Mesothelial cell of epicardium (in vitro differentiated cells): Measurements from ENCODE around the gene ODAM. TPM values are rescaled to one million over a fixed set of nuclear protein-coding genes. Genes with fewer than 3 reads are reported as not detected.

Source experiments
- DNase-seq, 2 experiments: peaks; one replicate each; pipeline ENCODE4 v3.0.0; 2021; ENCODE audit warnings: low spot score in 2 of 2; ENCODE audit not compliant: unreplicated experiment in 2 of 2
- H3K27ac Mint-ChIP-seq: 2 replicates; pipeline ENCODE4 v1.8.0; 2021; ENCODE audit warnings: mixed read lengths
- H3K27me3 Mint-ChIP-seq: 2 replicates; pipeline ENCODE4 v1.8.0; 2021; ENCODE audit warnings: low read depth, mixed read lengths
- H3K36me3 Mint-ChIP-seq: 2 replicates; pipeline ENCODE4 v1.8.0; 2021; ENCODE audit warnings: mixed read lengths
- H3K4me1 Mint-ChIP-seq: 2 replicates; pipeline ENCODE4 v1.8.0; 2021; ENCODE audit warnings: mixed read lengths
- H3K4me3 Mint-ChIP-seq: 2 replicates; pipeline ENCODE4 v1.8.0; 2021; ENCODE audit warnings: mild to moderate bottlenecking, moderate library complexity, mixed read lengths
- H3K9me3 Mint-ChIP-seq: 2 replicates; pipeline ENCODE4 v1.8.0; 2021; ENCODE audit warnings: mixed read lengths
- CTCF ChIP-seq: fragments of 200-600 bp; sonication (generic); IDR thresholded peaks from one replicate; pipeline ENCODE4 v1.5.0; 2021; ENCODE audit warnings: antibody characterized with exemption; ENCODE audit not compliant: unreplicated experiment
- total RNA-seq: library from RNA; stranded (reverse); gene quantifications from 3 replicates; pipeline ENCODE4 v1.2.1, GENCODE V29; 2021

ODAM gene
- total RNA-seq, 1 donor from 2014 or later = 3.2 TPM

- no peak overlapping the region for H3K4me3 Mint-ChIP-seq
- peaks cover 2% of the 10 kb centered on the region for H3K27me3 Mint-ChIP-seq
- no peak for TF ChIP-seq CTCF
- no peaks in the 10 kb centered on the region for H3K36me3 Mint-ChIP-seq
- peak overlapping the region; percentile 71 for H3K27ac Mint-ChIP-seq
- no peak for DNase-seq
- H3K9me3 Mint-ChIP-seq = no peaks in the 10 kb centered on the region
- H3K4me1 Mint-ChIP-seq = peaks cover 42% of the 10 kb centered on the region
These were observed 17.4 kb upstream of the ODAM start for GRCh38 chr4:70178075-70178660.

DNA sequence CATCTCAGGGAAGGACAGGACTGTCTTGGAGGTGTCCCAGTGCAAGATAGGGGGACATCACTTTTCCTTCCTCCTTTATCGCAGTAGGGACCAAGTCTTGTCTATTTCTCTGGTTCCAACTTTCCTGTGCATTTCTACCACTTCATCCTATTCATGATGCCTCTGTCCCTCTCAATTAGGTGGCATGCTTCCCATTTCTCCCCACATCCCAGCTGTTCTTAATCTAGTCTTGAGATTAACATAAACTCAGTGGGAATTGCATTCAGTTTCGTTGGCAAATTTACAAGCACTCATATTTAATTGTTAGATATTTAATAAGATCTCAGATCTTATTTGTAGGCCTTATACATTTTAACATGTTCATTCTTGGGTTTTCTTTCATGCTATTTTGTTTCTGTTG is 15.7 kb upstream of the ODAM start:
- peaks cover 43% of the 10 kb centered on the region for H3K4me1 Mint-ChIP-seq
- no peak overlapping the region for H3K27ac Mint-ChIP-seq
- no peak for TF ChIP-seq CTCF
- no peaks in the 10 kb centered on the region for H3K36me3 Mint-ChIP-seq
- peaks cover 2% of the 10 kb centered on the region for H3K27me3 Mint-ChIP-seq
- no peak overlapping the region for H3K4me3 Mint-ChIP-seq
- no peak for DNase-seq
- no peaks in the 10 kb centered on the region for H3K9me3 Mint-ChIP-seq

GRCh38 chr4:70181864-70182263 is 13.7 kb upstream of the ODAM start:
- peaks cover 2% of the 10 kb centered on the region for H3K27me3 Mint-ChIP-seq
- H3K27ac Mint-ChIP-seq = peak overlapping the region; percentile 40
- no peak for TF ChIP-seq CTCF
- no peak overlapping the region for H3K4me3 Mint-ChIP-seq
- H3K4me1 Mint-ChIP-seq = peaks cover 48% of the 10 kb centered on the region
- DNase-seq = no peak
- no peaks in the 10 kb centered on the region for H3K9me3 Mint-ChIP-seq
- H3K36me3 Mint-ChIP-seq = no peaks in the 10 kb centered on the region

- Mint-ChIP-seq H3K9me3 (no peaks in the 10 kb centered on the region), H3K27me3 (peaks cover 2% of the 10 kb centered on the region), H3K4me1 (peaks cover 46% of the 10 kb centered on the region), H3K36me3 (no peaks in the 10 kb centered on the region), H3K27ac (peak overlapping the region; percentile 74), H3K4me3 (no peak overlapping the region)
- no peak for DNase-seq
- TF ChIP-seq CTCF = no peak
These were observed 12.9 kb upstream of the ODAM start for GRCh38 chr4:70182517-70183167.

GRCh38 chr4:70183168-70183939 is 12.2 kb upstream of the ODAM start:
- Mint-ChIP-seq H3K27me3 (peaks cover 1% of the 10 kb centered on the region), H3K36me3 (no peaks in the 10 kb centered on the region), H3K4me1 (peaks cover 49% of the 10 kb centered on the region), H3K27ac (peak overlapping the region; percentile 74), H3K4me3 (no peak overlapping the region), H3K9me3 (no peaks in the 10 kb centered on the region)
- peak; percentile 75 for TF ChIP-seq CTCF
- DNase-seq = no peak
